ENCODE data around the gene ADAMTS6. TPM values are rescaled to one million over a fixed set of nuclear protein-coding genes. Genes with fewer than 3 reads are reported as not detected.

ADAMTS6 gene
- total and polyA plus RNA-seq, 2 experiments from 2014 or later = 3.4 to 21.0 TPM

GRCh38 chr5:65394087-65394486, 87.6 kb downstream of the ADAMTS6 start:
- H3K4me3 ChIP-seq = no peak overlapping the region
- no peaks in the 10 kb centered on the region for H3K79me2 ChIP-seq
- H3K36me3 ChIP-seq (replicated peaks; ENCODE audit: insufficient read depth, low read depth) = no peaks in the 10 kb centered on the region
- no peak for TF ChIP-seq EZH2phosphoT487 (IDR thresholded peaks at IDR 0.05; ENCODE audit: low read depth, severe bottlenecking, unreplicated experiment)
- no peak for TF ChIP-seq CTCF (IDR thresholded peaks at IDR 0.05; ENCODE audit: poor library complexity)
- TF ChIP-seq EZH2 (IDR thresholded peaks at IDR 0.05; ENCODE audit: borderline replicate concordance) = no peak
- H2AFZ ChIP-seq = no peak overlapping the region
- no peaks in the 10 kb centered on the region for H3K4me1 ChIP-seq (ENCODE audit: insufficient read depth)
- no peak overlapping the region for H3K4me2 ChIP-seq
- H3K27me3 ChIP-seq = no peaks in the 10 kb centered on the region
- no peaks in the 10 kb centered on the region for H3K9me2 ChIP-seq (replicated peaks; ENCODE audit: insufficient read depth)
- H3K27ac ChIP-seq = no peak overlapping the region
- 82% methylated on average over 2 of the region's 2 CpGs for WGBS (ENCODE audit: low lambda C conversion rate, missing lambda C conversion rate)
- no peaks in the 10 kb centered on the region for H3K9me3 ChIP-seq (ENCODE audit: low read depth)
- H4K20me1 ChIP-seq (ENCODE audit: insufficient read depth, poor library complexity, severe bottlenecking) = no peaks in the 10 kb centered on the region
- peak; percentile 20 for DNase-seq (ENCODE audit: low spot score)

- WGBS (ENCODE audit: low lambda C conversion rate, missing lambda C conversion rate) = 94% methylated on average over 4 of the region's 4 CpGs
- Histone ChIP-seq H3K36me3 (replicated peaks; ENCODE audit: insufficient read depth, low read depth) (no peaks in the 10 kb centered on the region), H3K9me3 (ENCODE audit: low read depth) (no peaks in the 10 kb centered on the region)
Measured at GRCh38 chr5:65391591-65391990, 90.1 kb downstream of the ADAMTS6 start.

GRCh38 chr5:65390208-65390607, 91.5 kb downstream of the ADAMTS6 start:
- no peaks in the 10 kb centered on the region for H4K20me1 ChIP-seq (ENCODE audit: insufficient read depth, poor library complexity, severe bottlenecking)
- no peak for DNase-seq (ENCODE audit: low spot score)
- H3K4me1 ChIP-seq (ENCODE audit: insufficient read depth) = no peaks in the 10 kb centered on the region
- no peak overlapping the region for H3K27ac ChIP-seq
- no peak overlapping the region for H3K4me3 ChIP-seq
- no peaks in the 10 kb centered on the region for H3K27me3 ChIP-seq
- WGBS (ENCODE audit: low lambda C conversion rate, missing lambda C conversion rate) = 75% methylated on average over 3 of the region's 3 CpGs
- no peaks in the 10 kb centered on the region for H3K9me2 ChIP-seq (replicated peaks; ENCODE audit: insufficient read depth)
- no peak overlapping the region for H3K4me2 ChIP-seq
- no peaks in the 10 kb centered on the region for H3K36me3 ChIP-seq (replicated peaks; ENCODE audit: insufficient read depth, low read depth)
- H3K9me3 ChIP-seq (ENCODE audit: low read depth) = no peaks in the 10 kb centered on the region
- no peaks in the 10 kb centered on the region for H3K79me2 ChIP-seq
- no peak for TF ChIP-seq EZH2phosphoT487 (IDR thresholded peaks at IDR 0.05; ENCODE audit: low read depth, severe bottlenecking, unreplicated experiment)
- TF ChIP-seq CTCF (IDR thresholded peaks at IDR 0.05; ENCODE audit: poor library complexity) = no peak
- TF ChIP-seq EZH2 (IDR thresholded peaks at IDR 0.05; ENCODE audit: borderline replicate concordance) = no peak
- H2AFZ ChIP-seq = no peak overlapping the region

More at GRCh38 chr5:65391591-65391990, 90.1 kb downstream of the ADAMTS6 start:
- H3K27ac ChIP-seq = no peak overlapping the region
- H3K4me3 ChIP-seq = no peak overlapping the region
- H3K79me2 ChIP-seq = no peaks in the 10 kb centered on the region
- no peaks in the 10 kb centered on the region for H3K9me2 ChIP-seq (replicated peaks; ENCODE audit: insufficient read depth)
- no peak for TF ChIP-seq EZH2phosphoT487 (IDR thresholded peaks at IDR 0.05; ENCODE audit: low read depth, severe bottlenecking, unreplicated experiment)
- no peak for TF ChIP-seq CTCF (IDR thresholded peaks at IDR 0.05; ENCODE audit: poor library complexity)
- no peak for TF ChIP-seq EZH2 (IDR thresholded peaks at IDR 0.05; ENCODE audit: borderline replicate concordance)
- H2AFZ ChIP-seq = no peak overlapping the region
- H3K27me3 ChIP-seq = no peaks in the 10 kb centered on the region
- H4K20me1 ChIP-seq (ENCODE audit: insufficient read depth, poor library complexity, severe bottlenecking) = no peaks in the 10 kb centered on the region
- DNase-seq (ENCODE audit: low spot score) = no peak
- H3K4me2 ChIP-seq = no peak overlapping the region
- H3K4me1 ChIP-seq (ENCODE audit: insufficient read depth) = no peaks in the 10 kb centered on the region

- WGBS (ENCODE audit: low lambda C conversion rate, missing lambda C conversion rate) = 88% methylated on average over 7 of the region's 7 CpGs
- no peaks in the 10 kb centered on the region for H4K20me1 ChIP-seq (ENCODE audit: insufficient read depth, poor library complexity, severe bottlenecking)
- no peaks in the 10 kb centered on the region for H3K9me2 ChIP-seq (replicated peaks; ENCODE audit: insufficient read depth)
- H3K79me2 ChIP-seq = no peaks in the 10 kb centered on the region
- no peaks in the 10 kb centered on the region for H3K27me3 ChIP-seq
- no peak for TF ChIP-seq EZH2 (IDR thresholded peaks at IDR 0.05; ENCODE audit: borderline replicate concordance)
- TF ChIP-seq CTCF (IDR thresholded peaks at IDR 0.05; ENCODE audit: poor library complexity) = no peak
- TF ChIP-seq EZH2phosphoT487 (IDR thresholded peaks at IDR 0.05; ENCODE audit: low read depth, severe bottlenecking, unreplicated experiment) = no peak
- H3K4me1 ChIP-seq (ENCODE audit: insufficient read depth) = no peaks in the 10 kb centered on the region
- no peak overlapping the region for H3K27ac ChIP-seq
- H3K36me3 ChIP-seq (replicated peaks; ENCODE audit: insufficient read depth, low read depth) = no peaks in the 10 kb centered on the region
- H3K4me2 ChIP-seq = no peak overlapping the region
- H3K4me3 ChIP-seq = no peak overlapping the region
- no peaks in the 10 kb centered on the region for H3K9me3 ChIP-seq (ENCODE audit: low read depth)
- H2AFZ ChIP-seq = no peak overlapping the region
- DNase-seq (ENCODE audit: low spot score) = no peak
Measured at GRCh38 chr5:65383859-65384258, 97.9 kb downstream of the ADAMTS6 start.

Data from hepatocyte (in vitro differentiated cells).